ENCODE measurements around the gene MDK. TPM values are rescaled to one million over a fixed set of nuclear protein-coding genes. Genes with fewer than 3 reads are reported as not detected.

MDK gene
- total RNA-seq, 1 donor from 2014 or later = 0.55 TPM

GRCh38 chr11:46351606-46352005, 29.9 kb upstream of the MDK start:
- POLR2A ChIA-PET = interaction anchor here (0.6 to 1.2 kb wide), 2 partner anchors 9 to 884 kb away, joined by 3 to 5 read pairs; no protein-coding TSS in a partner anchor

GRCh38 chr11:46352063-46352841, 29.2 kb upstream of the MDK start:
- ATAC-seq (ENCODE audit: low read depth) (no peak), DNase-seq (no peak)
- Mint-ChIP-seq H3K4me3 (no peak overlapping the region), H3K9me3 (no peaks in the 10 kb centered on the region), H3K27me3 (no peaks in the 10 kb centered on the region), H3K27ac (no peak overlapping the region), H3K36me3 (ENCODE audit: low read depth) (peaks cover 12% of the 10 kb centered on the region), H3K4me1 (peaks cover 36% of the 10 kb centered on the region)
- intact Hi-C loops (cut with micrococcal nuclease) = no loop called here
- CTCF ChIA-PET = interaction anchor here (1.3 to 2.1 kb wide), 3 partner anchors 9 to 16 kb away, joined by 3 to 9 read pairs (median 5); no protein-coding TSS in a partner anchor
- no peak for TF ChIP-seq CTCF (IDR thresholded peaks at IDR 0.05)
- POLR2A ChIA-PET = interaction anchor here (0.6 to 1.2 kb wide), 2 partner anchors 9 to 884 kb away, joined by 3 to 5 read pairs; no protein-coding TSS in a partner anchor

More at GRCh38 chr11:46351606-46352005, 29.9 kb upstream of the MDK start:
- no peak for DNase-seq
- H3K4me3 Mint-ChIP-seq = no peak overlapping the region
- no peaks in the 10 kb centered on the region for H3K27me3 Mint-ChIP-seq
- intact Hi-C loops (cut with micrococcal nuclease) = no loop called here
- TF ChIP-seq CTCF (IDR thresholded peaks at IDR 0.05) = no peak
- peaks cover 41% of the 10 kb centered on the region for H3K4me1 Mint-ChIP-seq
- no peak for ATAC-seq (ENCODE audit: low read depth)
- no peak overlapping the region for H3K27ac Mint-ChIP-seq
- CTCF ChIA-PET = interaction anchor here (1.3 to 2.1 kb wide), 3 partner anchors 10 to 17 kb away, joined by 3 to 9 read pairs (median 5); no protein-coding TSS in a partner anchor
- peaks cover 12% of the 10 kb centered on the region for H3K36me3 Mint-ChIP-seq (ENCODE audit: low read depth)
- H3K9me3 Mint-ChIP-seq = no peaks in the 10 kb centered on the region

GRCh38 chr11:46353698-46354097, 27.8 kb upstream of the MDK start:
- H3K36me3 Mint-ChIP-seq (ENCODE audit: low read depth) = peaks cover 12% of the 10 kb centered on the region
- CTCF ChIA-PET = interaction anchor here (1.1 kb wide), 1 partner anchor 15 kb away, joined by 3 read pairs; no protein-coding TSS in a partner anchor
- no peaks in the 10 kb centered on the region for H3K27me3 Mint-ChIP-seq
- intact Hi-C loops (cut with micrococcal nuclease) = no loop called here
- peaks cover 28% of the 10 kb centered on the region for H3K4me1 Mint-ChIP-seq
- ATAC-seq (ENCODE audit: low read depth) (no peak), DNase-seq (no peak)
- H3K4me3 Mint-ChIP-seq = no peak overlapping the region
- H3K9me3 Mint-ChIP-seq = no peaks in the 10 kb centered on the region
- POLR2A ChIA-PET = no interaction called here
- no peak for TF ChIP-seq CTCF (IDR thresholded peaks at IDR 0.05)
- no peak overlapping the region for H3K27ac Mint-ChIP-seq

GRCh38 chr11:46356924-46357482, 24.5 kb upstream of the MDK start:
- no peaks in the 10 kb centered on the region for H3K27me3 Mint-ChIP-seq
- ATAC-seq (ENCODE audit: low read depth) = no peak
- intact Hi-C loops (cut with micrococcal nuclease) = no loop called here
- ChIA-PET CTCF (no interaction called here), POLR2A (no interaction called here)
- H3K27ac Mint-ChIP-seq = no peak overlapping the region
- no peak overlapping the region for H3K4me3 Mint-ChIP-seq
- no peaks in the 10 kb centered on the region for H3K9me3 Mint-ChIP-seq
- TF ChIP-seq CTCF (IDR thresholded peaks at IDR 0.05) = no peak
- peaks cover 12% of the 10 kb centered on the region for H3K36me3 Mint-ChIP-seq (ENCODE audit: low read depth)
- DNase-seq = no peak
- H3K4me1 Mint-ChIP-seq = peaks cover 24% of the 10 kb centered on the region

GRCh38 chr11:46357483-46357936, 24.0 kb upstream of the MDK start:
- Mint-ChIP-seq H3K4me1 (peaks cover 28% of the 10 kb centered on the region), H3K27me3 (no peaks in the 10 kb centered on the region), H3K9me3 (no peaks in the 10 kb centered on the region), H3K4me3 (no peak overlapping the region), H3K36me3 (ENCODE audit: low read depth) (peaks cover 12% of the 10 kb centered on the region), H3K27ac (no peak overlapping the region)
- ChIA-PET POLR2A (no interaction called here), CTCF (interaction anchor here (1.6 kb wide), 1 partner anchor 10 kb away, joined by 5 read pairs; the partner anchor contains the start of gene DGKZ)
- ATAC-seq (ENCODE audit: low read depth) (no peak), DNase-seq (no peak)
- no peak for TF ChIP-seq CTCF (IDR thresholded peaks at IDR 0.05)
- intact Hi-C loops (cut with micrococcal nuclease) = no loop called here
